GM18526 (cell line): ENCODE measurements around the gene UGT1A5.

Source experiments
- POLR2A ChIP-seq: IDR thresholded peaks from 3 replicates; pipeline ENCODE4 v1.6.1; 2011; ENCODE audit not compliant: insufficient read length; ENCODE audit errors: extremely low read depth

UGT1A5 gene

GRCh38 chr2:233807215-233807865 is 94.6 kb downstream of the UGT1A5 start:
- TF ChIP-seq POLR2A: no peak

GRCh38 chr2:233807966-233808935 is 95.5 kb downstream of the UGT1A5 start:
- TF ChIP-seq POLR2A: no peak

GRCh38 chr2:233810385-233810784 is 97.7 kb downstream of the UGT1A5 start:
- TF ChIP-seq POLR2A: no peak

- no peak for TF ChIP-seq POLR2A
These were observed 98.4 kb downstream of the UGT1A5 start for GRCh38 chr2:233811087-233811486.

GRCh38 chr2:233811732-233812131 is 99.0 kb downstream of the UGT1A5 start:
- TF ChIP-seq POLR2A: no peak

GRCh38 chr2:233813236-233814055 is 100.7 kb downstream of the UGT1A5 start:
- no peak for TF ChIP-seq POLR2A

GRCh38 chr2:233814056-233814835 is 101.5 kb downstream of the UGT1A5 start:
- TF ChIP-seq POLR2A: no peak

GRCh38 chr2:233815861-233816260 is 103.2 kb downstream of the UGT1A5 start:
- no peak for TF ChIP-seq POLR2A

GRCh38 chr2:233816334-233816733 is 103.6 kb downstream of the UGT1A5 start:
- no peak for TF ChIP-seq POLR2A

- TF ChIP-seq POLR2A: no peak
These were observed 104.1 kb downstream of the UGT1A5 start for GRCh38 chr2:233816771-233817170.

GRCh38 chr2:233817361-233817911 is 104.7 kb downstream of the UGT1A5 start:
- no peak for TF ChIP-seq POLR2A

GRCh38 chr2:233817995-233818638 is 105.4 kb downstream of the UGT1A5 start:
- no peak for TF ChIP-seq POLR2A

GRCh38 chr2:233818639-233819621 is 106.2 kb downstream of the UGT1A5 start:
- TF ChIP-seq POLR2A: no peak
